HEK293 (cell line): ENCODE data around the gene ANKRA2.
A peak's percentile ranks its signal among the peaks of the same experiment; 100 is the strongest.

Experiments used
- CTCF ChIA-PET: fragments of 350-600 bp; formaldehyde crosslinking; extraction: SDS; loops from one replicate; lab custom pipeline; 2021; ENCODE audit warnings: antibody characterized with exemption; lab: Yijun Ruan, JAX
- POLR2A ChIA-PET: fragments of 300-600 bp; formaldehyde crosslinking; extraction: SDS; loops from one replicate; lab custom pipeline; 2020; ENCODE audit warnings: antibody characterized with exemption, inconsistent platforms; lab: Yijun Ruan, JAX
- H3K27ac ChIP-seq: fragments of 200-500 bp; sonication (Bioruptor generic); 2 replicates; pipeline ENCODE4 v1.5.1; 2014; ENCODE audit warnings: low read depth, low read length, control low read depth, inconsistent platforms; ENCODE audit errors: extremely low read depth
- H3K36me3 ChIP-seq, 2 experiments: fragments of 200-500 bp in 1 of 2; sonication (Bioruptor generic) in 1 of 2; 1 replicate in 1 of 2; 2 replicates in 1 of 2; pipeline ENCODE4 v1.5.1; 2014 to 2017; ENCODE audit warnings: inconsistent platforms in 2 of 2, low read length in 2 of 2; ENCODE audit not compliant: control insufficient read depth in 2 of 2, insufficient read depth in 1 of 2
- H3K4me1 ChIP-seq: fragments of 200-500 bp; sonication (Bioruptor generic); 2 replicates; pipeline ENCODE4 v1.5.1; 2014; ENCODE audit warnings: mild to moderate bottlenecking, low read length, inconsistent platforms; ENCODE audit not compliant: control insufficient read depth, insufficient read depth
- H3K4me3 ChIP-seq: 2 replicates; pipeline ENCODE4 v1.5.1; 2011; ENCODE audit warnings: low read depth, mild to moderate bottlenecking, control low read depth, low read length, moderate library complexity
- H3K9me3 ChIP-seq: fragments of 200-500 bp; sonication (Bioruptor generic); 2 replicates; pipeline ENCODE4 v1.5.1; 2014; ENCODE audit warnings: low read depth, low read length, inconsistent platforms; ENCODE audit not compliant: control insufficient read depth, insufficient read depth
- HOXD13 ChIP-seq: sonication (generic); formaldehyde crosslinking; IDR thresholded peaks from 2 replicates; pipeline ENCODE4 v1.8.0; 2022; ENCODE audit warnings: missing genetic modification reagents, borderline replicate concordance
- INSM2 ChIP-seq: fragments of 450-650 bp; formaldehyde crosslinking; IDR thresholded peaks from 2 replicates; pipeline ENCODE4 v1.5.1; 2016; ENCODE audit warnings: missing biosample characterization, missing genetic modification characterization
- KLF1 ChIP-seq: fragments of 450-650 bp; formaldehyde crosslinking; IDR thresholded peaks from 2 replicates; pipeline ENCODE4 v1.5.1; 2016; ENCODE audit warnings: missing biosample characterization, missing genetic modification characterization
- PRDM4 ChIP-seq: fragments of 450-650 bp; formaldehyde crosslinking; IDR thresholded peaks from 2 replicates; pipeline ENCODE4 v1.5.1; 2017; ENCODE audit warnings: missing biosample characterization, missing genetic modification characterization
- SETDB1 ChIP-seq: IDR thresholded peaks from one replicate; pipeline ENCODE4 v1.6.1; 2017; ENCODE audit warnings: mild to moderate bottlenecking, low read length, moderate library complexity, mixed read lengths; ENCODE audit not compliant: insufficient read length
- WT1 ChIP-seq: fragments of 450-650 bp; formaldehyde crosslinking; IDR thresholded peaks from 2 replicates; pipeline ENCODE4 v1.5.1; 2016; ENCODE audit warnings: missing biosample characterization, missing genetic modification characterization
- ZBTB17 ChIP-seq: fragments of 450-650 bp; formaldehyde crosslinking; IDR thresholded peaks from 2 replicates; pipeline ENCODE4 v1.5.1; 2016; ENCODE audit warnings: missing biosample characterization, missing genetic modification characterization
- ZBTB48 ChIP-seq: fragments of 450-650 bp; formaldehyde crosslinking; IDR thresholded peaks from 2 replicates; pipeline ENCODE4 v1.5.1; 2016; ENCODE audit warnings: missing biosample characterization, missing genetic modification characterization
- ZBTB8A ChIP-seq: fragments of 450-650 bp; formaldehyde crosslinking; IDR thresholded peaks from 2 replicates; pipeline ENCODE4 v1.5.1; 2016; ENCODE audit warnings: missing biosample characterization, missing genetic modification characterization
- ZFHX2 ChIP-seq: fragments of 450-650 bp; formaldehyde crosslinking; conservative IDR thresholded peaks from 2 replicates; pipeline ENCODE4 v1.5.1; 2016; ENCODE audit warnings: missing biosample characterization, missing genetic modification characterization
- ZFP3 ChIP-seq: fragments of 450-650 bp; formaldehyde crosslinking; IDR thresholded peaks from 2 replicates; pipeline ENCODE4 v1.5.1; 2016; ENCODE audit warnings: low read depth, missing biosample characterization, missing genetic modification characterization
- ZNF140 ChIP-seq: fragments of 450-650 bp; formaldehyde crosslinking; IDR thresholded peaks from 2 replicates; pipeline ENCODE4 v1.5.1; 2016; ENCODE audit warnings: missing biosample characterization, missing genetic modification characterization
- ZNF169 ChIP-seq: fragments of 450-650 bp; formaldehyde crosslinking; IDR thresholded peaks from 2 replicates; pipeline ENCODE4 v1.5.1; 2016; ENCODE audit warnings: missing biosample characterization, missing genetic modification characterization
- ZNF211 ChIP-seq: fragments of 450-650 bp; formaldehyde crosslinking; IDR thresholded peaks from 2 replicates; pipeline ENCODE4 v1.5.1; 2016; ENCODE audit warnings: low read depth, missing biosample characterization, missing genetic modification characterization
- ZNF221 ChIP-seq: fragments of 450-650 bp; formaldehyde crosslinking; IDR thresholded peaks from 2 replicates; pipeline ENCODE4 v1.5.1; 2017; ENCODE audit warnings: missing biosample characterization, missing genetic modification characterization, borderline replicate concordance
- ZNF324 ChIP-seq: fragments of 450-650 bp; formaldehyde crosslinking; IDR thresholded peaks from 2 replicates; pipeline ENCODE4 v1.5.1; 2016; ENCODE audit warnings: missing biosample characterization, missing genetic modification characterization
- ZNF404 ChIP-seq: fragments of 450-650 bp; formaldehyde crosslinking; IDR thresholded peaks from 2 replicates; pipeline ENCODE4 v1.5.1; 2017; ENCODE audit warnings: missing biosample characterization, missing genetic modification characterization
- ZNF514 ChIP-seq: fragments of 450-650 bp; formaldehyde crosslinking; IDR thresholded peaks from 2 replicates; pipeline ENCODE4 v1.5.1; 2016; ENCODE audit warnings: missing biosample characterization, missing genetic modification characterization
- ZNF544 ChIP-seq: fragments of 450-650 bp; formaldehyde crosslinking; IDR thresholded peaks from 2 replicates; pipeline ENCODE4 v1.5.0; 2017; ENCODE audit warnings: missing biosample characterization, missing genetic modification characterization
- ZNF621 ChIP-seq: fragments of 450-650 bp; formaldehyde crosslinking; IDR thresholded peaks from 2 replicates; pipeline ENCODE4 v1.5.1; 2017; ENCODE audit warnings: missing biosample characterization, missing genetic modification characterization
- ZNF624 ChIP-seq: fragments of 450-650 bp; formaldehyde crosslinking; IDR thresholded peaks from 2 replicates; pipeline ENCODE4 v1.5.1; 2017; ENCODE audit warnings: missing biosample characterization, missing genetic modification characterization
- ZNF626 ChIP-seq: fragments of 450-650 bp; sonication (Bioruptor Pico); formaldehyde crosslinking; IDR thresholded peaks from 2 replicates; pipeline ENCODE4 v1.5.1; 2018; ENCODE audit warnings: missing biosample characterization, missing genetic modification characterization, inconsistent platforms
- ZNF792 ChIP-seq: fragments of 450-650 bp; formaldehyde crosslinking; IDR thresholded peaks from 2 replicates; pipeline ENCODE4 v1.5.1; 2016; ENCODE audit warnings: missing biosample characterization, missing genetic modification characterization
- TF ChIP-seq, protein P1 (sequence below): fragments of 450-650 bp; formaldehyde crosslinking; IDR thresholded peaks from 2 replicates; pipeline ENCODE4 v1.5.1; 2016; ENCODE audit warnings: missing biosample characterization, missing genetic modification characterization

The ANKRA2 gene

DNA sequence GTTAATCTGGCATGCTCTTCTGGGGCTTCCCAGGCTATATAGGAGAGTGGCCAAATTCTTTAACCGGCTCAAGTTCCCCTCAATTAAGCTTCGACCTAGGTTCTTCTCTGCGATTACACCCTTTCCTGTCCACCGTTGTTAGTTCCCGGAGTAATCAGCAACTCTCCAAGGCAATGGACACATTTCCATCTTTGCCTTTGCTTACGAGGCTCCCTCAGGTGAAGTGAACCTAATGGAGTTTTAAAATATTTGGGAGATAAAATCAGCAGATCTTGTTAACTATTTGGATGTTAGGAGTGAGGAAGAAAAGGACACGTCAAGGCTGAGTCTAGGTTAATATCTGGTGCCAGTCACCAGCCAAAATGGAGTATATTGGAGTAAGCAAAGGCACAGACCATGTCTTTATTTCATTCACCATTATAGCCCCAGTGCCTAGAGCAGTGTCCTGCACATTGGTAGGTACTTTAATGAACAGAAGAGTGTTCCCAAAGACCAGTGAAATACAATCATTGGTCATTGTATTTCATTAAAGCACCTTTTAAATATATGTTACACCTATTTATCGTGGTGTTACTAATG is 619 bp upstream of the ANKRA2 start:
- Histone ChIP-seq H3K36me3 (peaks cover 27 to 41% of the 10 kb centered on the region in 2 experiments), H3K27ac (peak overlapping the region; percentile 45; the same call in 1 of the 2 replicates), H3K4me3 (peak overlapping the region; percentile 99), H3K4me1 (peaks cover 11% of the 10 kb centered on the region; the same call in 1 of the 2 replicates), H3K9me3 (no peaks in the 10 kb centered on the region)
- POLR2A ChIA-PET, result interaction anchor here (1.3 kb wide), 2 partner anchors 118 to 186 kb away, joined by 4 to 5 read pairs; partner anchors contain the start of gene FOXD1
- CTCF ChIA-PET, result interaction anchor here (0.8 to 2.3 kb wide), 2 partner anchors 120 to 227 kb away, joined by 4 to 8 read pairs; no protein-coding TSS in a partner anchor
- TF ChIP-seq ZNF626 (tag by site-specific recombination) (no peak), ZNF221 (tag by site-specific recombination) (no peak), ZBTB48 (0 out of 2 replicates have a peak, but pooled peaks have one; percentile 34), WT1 (tag by site-specific recombination) (0 out of 2 replicates have a peak, but pooled peaks have one; percentile 0), ZBTB17 (tag by site-specific recombination) (peak; percentile 69), PRDM4 (peak; percentile 91), ZFP3 (tag by site-specific recombination) (peak; percentile 90; the same call in 1 of the 2 replicates)
- TF ChIP-seq, protein P1, sequence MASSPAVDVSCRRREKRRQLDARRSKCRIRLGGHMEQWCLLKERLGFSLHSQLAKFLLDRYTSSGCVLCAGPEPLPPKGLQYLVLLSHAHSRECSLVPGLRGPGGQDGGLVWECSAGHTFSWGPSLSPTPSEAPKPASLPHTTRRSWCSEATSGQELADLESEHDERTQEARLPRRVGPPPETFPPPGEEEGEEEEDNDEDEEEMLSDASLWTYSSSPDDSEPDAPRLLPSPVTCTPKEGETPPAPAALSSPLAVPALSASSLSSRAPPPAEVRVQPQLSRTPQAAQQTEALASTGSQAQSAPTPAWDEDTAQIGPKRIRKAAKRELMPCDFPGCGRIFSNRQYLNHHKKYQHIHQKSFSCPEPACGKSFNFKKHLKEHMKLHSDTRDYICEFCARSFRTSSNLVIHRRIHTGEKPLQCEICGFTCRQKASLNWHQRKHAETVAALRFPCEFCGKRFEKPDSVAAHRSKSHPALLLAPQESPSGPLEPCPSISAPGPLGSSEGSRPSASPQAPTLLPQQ (tag by site-specific recombination), result 0 out of 2 replicates have a peak, but pooled peaks have one; percentile 6
- TF ChIP-seq, all 188 proteins: peak for 6

DNA sequence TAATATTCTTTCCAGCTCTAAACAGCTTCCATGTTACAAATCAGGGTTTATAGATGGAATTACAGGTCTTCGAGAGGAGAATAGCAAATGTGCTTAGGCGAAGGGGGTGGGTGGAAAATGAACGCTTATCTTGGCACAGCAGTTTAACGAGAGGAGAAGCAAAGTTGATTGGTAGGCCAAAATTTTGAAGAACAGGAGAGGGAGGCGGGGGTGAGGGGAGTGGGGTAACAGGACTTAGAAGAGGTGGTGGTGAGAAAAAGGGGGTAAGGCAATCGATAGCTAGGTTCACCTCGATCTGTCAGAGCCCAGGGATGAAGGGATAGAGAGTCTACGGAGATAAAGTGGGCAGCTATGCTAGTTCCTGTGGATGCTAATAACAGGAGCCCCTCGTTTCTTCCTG is 764 bp downstream of the ANKRA2 start:
- Histone ChIP-seq H3K4me3 (peak overlapping the region; percentile 99), H3K4me1 (peaks cover 11% of the 10 kb centered on the region; the same call in 1 of the 2 replicates), H3K36me3 (peaks cover 30 to 38% of the 10 kb centered on the region in 2 experiments), H3K9me3 (no peaks in the 10 kb centered on the region), H3K27ac (peak overlapping the region; percentile 95)
- POLR2A ChIA-PET, result interaction anchor here (0.6 to 1.3 kb wide), 3 partner anchors 116 to 285 kb away, joined by 3 to 5 read pairs (median 4); partner anchors contain the start of gene FOXD1
- CTCF ChIA-PET, result interaction anchor here (0.6 to 2.3 kb wide), 6 partner anchors 9 to 1061 kb away, joined by 3 to 8 read pairs (median 4); no protein-coding TSS in a partner anchor
- TF ChIP-seq ZNF324, result no peak
- TF ChIP-seq ZNF514 (tag by site-specific recombination), result no peak
- no peak for TF ChIP-seq ZBTB8A
- no peak for TF ChIP-seq ZNF792 (tag by site-specific recombination)
- TF ChIP-seq PRDM4, result no peak
- TF ChIP-seq SETDB1, result no peak
- peak; percentile 91 for TF ChIP-seq ZFHX2 (tag by site-specific recombination)
- no peak for TF ChIP-seq INSM2 (tag by site-specific recombination)
- no peak for TF ChIP-seq ZNF404
- TF ChIP-seq ZNF211 (tag by site-specific recombination), result no peak
- no peak for TF ChIP-seq HOXD13 (CRISPR knock-in tag)
- TF ChIP-seq ZNF544 (tag by site-specific recombination), result no peak
- no peak for TF ChIP-seq ZNF624 (tag by site-specific recombination)
- no peak for TF ChIP-seq KLF1 (tag by site-specific recombination)
- no peak for TF ChIP-seq ZNF169
- TF ChIP-seq ZNF621 (tag by site-specific recombination), result no peak
- no peak for TF ChIP-seq ZNF140 (tag by site-specific recombination)
